PC-3 (cell line): ENCODE measurements around the gene UPB1.

ENCODE experiments used
- EZH2 ChIP-seq: fragments of 300-600 bp; sonication (generic); IDR thresholded peaks from one replicate; pipeline ENCODE4 v1.6.1; 2017; ENCODE audit warnings: antibody characterized with exemption, mild to moderate bottlenecking, low read length; ENCODE audit not compliant: unreplicated experiment
- TF ChIP-seq, protein P1 (sequence below): fragments of 300-600 bp; sonication (generic); conservative IDR thresholded peaks from 2 replicates; pipeline ENCODE4 v1.5.1; 2017; ENCODE audit warnings: antibody characterized with exemption, low read depth, mild to moderate bottlenecking, low read length

DNA sequence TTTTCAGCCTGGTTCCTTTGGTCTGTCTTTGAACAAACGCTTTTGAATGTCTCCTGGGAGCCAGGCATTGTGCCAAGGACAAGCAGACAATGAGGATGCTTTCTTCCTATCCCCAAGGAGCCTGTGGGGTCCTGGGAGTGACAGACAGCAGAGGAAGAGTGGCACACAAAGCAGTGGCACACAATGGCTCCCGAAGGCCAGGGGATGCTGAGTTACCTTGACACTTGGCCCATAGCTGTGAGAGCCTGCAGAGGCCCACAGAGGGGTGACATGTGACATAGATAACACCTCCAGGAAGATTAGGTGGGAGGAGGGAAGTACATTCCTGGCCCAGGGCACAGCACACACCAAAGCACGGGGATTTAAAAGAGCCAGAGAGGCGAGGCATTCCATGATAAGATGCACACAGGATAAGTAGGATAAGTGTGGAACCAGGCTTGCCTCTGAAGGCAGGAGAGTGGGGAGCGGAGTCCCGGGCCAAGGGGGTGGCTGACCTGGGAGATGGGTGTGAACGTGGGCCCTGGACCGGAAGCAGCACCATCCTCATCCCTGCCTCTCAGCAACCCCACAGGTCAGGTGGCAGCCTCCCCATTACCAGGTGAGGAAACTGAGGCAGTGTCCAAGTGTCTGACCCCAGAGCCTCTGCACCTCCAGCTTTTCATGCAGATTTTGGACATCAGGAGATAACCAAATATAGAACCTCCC lies 6.3 kb downstream of the UPB1 start:
- TF ChIP-seq, protein P1, sequence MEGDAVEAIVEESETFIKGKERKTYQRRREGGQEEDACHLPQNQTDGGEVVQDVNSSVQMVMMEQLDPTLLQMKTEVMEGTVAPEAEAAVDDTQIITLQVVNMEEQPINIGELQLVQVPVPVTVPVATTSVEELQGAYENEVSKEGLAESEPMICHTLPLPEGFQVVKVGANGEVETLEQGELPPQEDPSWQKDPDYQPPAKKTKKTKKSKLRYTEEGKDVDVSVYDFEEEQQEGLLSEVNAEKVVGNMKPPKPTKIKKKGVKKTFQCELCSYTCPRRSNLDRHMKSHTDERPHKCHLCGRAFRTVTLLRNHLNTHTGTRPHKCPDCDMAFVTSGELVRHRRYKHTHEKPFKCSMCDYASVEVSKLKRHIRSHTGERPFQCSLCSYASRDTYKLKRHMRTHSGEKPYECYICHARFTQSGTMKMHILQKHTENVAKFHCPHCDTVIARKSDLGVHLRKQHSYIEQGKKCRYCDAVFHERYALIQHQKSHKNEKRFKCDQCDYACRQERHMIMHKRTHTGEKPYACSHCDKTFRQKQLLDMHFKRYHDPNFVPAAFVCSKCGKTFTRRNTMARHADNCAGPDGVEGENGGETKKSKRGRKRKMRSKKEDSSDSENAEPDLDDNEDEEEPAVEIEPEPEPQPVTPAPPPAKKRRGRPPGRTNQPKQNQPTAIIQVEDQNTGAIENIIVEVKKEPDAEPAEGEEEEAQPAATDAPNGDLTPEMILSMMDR, result no peak
- no peak for TF ChIP-seq EZH2
